Measurements from ENCODE around the gene DUSP2.
"Not testable (repeated sequence)": the region's sequence is repeated elsewhere in the genome, so short reads cannot be mapped to it uniquely, and the experiment has no call there.

Gene DUSP2

GRCh38 chr2:96142217-96143113 lies 2.8 kb downstream of the DUSP2 start:
- Mint-ChIP-seq H3K9me3 (no peaks in the 10 kb centered on the region), H3K27ac (no peak overlapping the region), H3K27me3 (ENCODE audit: low read depth, poor library complexity) (peaks cover 60% of the 10 kb centered on the region), H3K4me1 (peaks cover 21% of the 10 kb centered on the region), H3K4me3 (no peak overlapping the region), H3K36me3 (ENCODE audit: low read depth) (no peaks in the 10 kb centered on the region)
- TF ChIP-seq CTCF (IDR thresholded peaks at IDR 0.05): no peak
- no peak for DNase-seq

GRCh38 chr2:96141624-96141967 lies 3.6 kb downstream of the DUSP2 start:
- H3K36me3 Mint-ChIP-seq (ENCODE audit: low read depth); H3K4me3 Mint-ChIP-seq; DNase-seq; H3K9me3 Mint-ChIP-seq; H3K27ac Mint-ChIP-seq: not testable (repeated sequence)
- Mint-ChIP-seq H3K4me1 (peaks cover 13% of the 10 kb centered on the region), H3K27me3 (ENCODE audit: low read depth, poor library complexity) (peaks cover 60% of the 10 kb centered on the region)

GRCh38 chr2:96140941-96141623 lies 4.2 kb downstream of the DUSP2 start:
- TF ChIP-seq CTCF (IDR thresholded peaks at IDR 0.05): no peak
- Mint-ChIP-seq H3K9me3 (no peaks in the 10 kb centered on the region), H3K4me1 (peaks cover 8% of the 10 kb centered on the region), H3K27ac (no peak overlapping the region), H3K4me3 (no peak overlapping the region), H3K36me3 (ENCODE audit: low read depth) (no peaks in the 10 kb centered on the region), H3K27me3 (ENCODE audit: low read depth, poor library complexity) (peaks cover 55% of the 10 kb centered on the region)
- DNase-seq: no peak

GRCh38 chr2:96139181-96139758 lies 6.0 kb downstream of the DUSP2 start:
- H3K27ac Mint-ChIP-seq: no peak overlapping the region
- H3K27me3 Mint-ChIP-seq (ENCODE audit: low read depth, poor library complexity): peaks cover 50% of the 10 kb centered on the region
- H3K9me3 Mint-ChIP-seq: no peaks in the 10 kb centered on the region
- H3K36me3 Mint-ChIP-seq (ENCODE audit: low read depth): no peaks in the 10 kb centered on the region
- no peak for TF ChIP-seq CTCF (IDR thresholded peaks at IDR 0.05)
- DNase-seq: no peak
- peaks cover 3% of the 10 kb centered on the region for H3K4me1 Mint-ChIP-seq
- H3K4me3 Mint-ChIP-seq: no peak overlapping the region

GRCh38 chr2:96138179-96139145 lies 6.8 kb downstream of the DUSP2 start, which contains the start of gene ASTL:
Gene ASTL, minus strand, starts transcription at chr2:96138502. Its CDS starts 66 bp downstream, at chr2:96138436.
- peaks cover 51% of the 10 kb centered on the region for H3K27me3 Mint-ChIP-seq (ENCODE audit: low read depth, poor library complexity)
- TF ChIP-seq CTCF (IDR thresholded peaks at IDR 0.05): peak; percentile 44
- no peak within 1 kb of the TSS for H3K4me3 Mint-ChIP-seq
- no peaks in the 10 kb centered on the region for H3K36me3 Mint-ChIP-seq (ENCODE audit: low read depth)
- no peaks in the 10 kb centered on the region for H3K9me3 Mint-ChIP-seq
- no peak within 1 kb of the TSS for H3K27ac Mint-ChIP-seq
- peak; percentile 50 for DNase-seq
- H3K4me1 Mint-ChIP-seq: no peaks in the 10 kb centered on the region

Measured in nephron progenitor cell (in vitro differentiated cells).